Osteoblast (primary cell): ENCODE data around the gene FGF19. TPM values are rescaled to one million over a fixed set of nuclear protein-coding genes. Genes with fewer than 3 reads are reported as not detected.

Experiments used
- DNase-seq: peaks from one replicate; pipeline ENCODE4 v3.0.0; 2011; ENCODE audit warnings: low spot score, mixed read lengths; ENCODE audit not compliant: insufficient read length; ENCODE audit errors: missing footprints
- H2AFZ ChIP-seq: 2 replicates; pipeline ENCODE4 v1.6.0; 2011; ENCODE audit warnings: mild to moderate bottlenecking, low read length
- H3K27ac ChIP-seq: 2 replicates; pipeline ENCODE4 v1.5.1; 2011; ENCODE audit warnings: mild to moderate bottlenecking, low read depth, low read length, moderate library complexity
- H3K27me3 ChIP-seq: 2 replicates; pipeline ENCODE4 v1.6.0; 2012; ENCODE audit warnings: mild to moderate bottlenecking, control low read depth, inconsistent platforms, low read length, moderate library complexity; ENCODE audit not compliant: insufficient read depth
- H3K36me3 ChIP-seq: 2 replicates; pipeline ENCODE4 v1.5.1; 2011; ENCODE audit warnings: mild to moderate bottlenecking, low read length, control low read depth, moderate library complexity; ENCODE audit not compliant: insufficient read depth
- H3K4me1 ChIP-seq: 2 replicates; pipeline ENCODE4 v1.5.1; 2011; ENCODE audit warnings: mild to moderate bottlenecking, low read length, control low read depth, moderate library complexity; ENCODE audit not compliant: insufficient read depth
- H3K4me2 ChIP-seq: 2 replicates; pipeline ENCODE4 v1.6.0; 2011; ENCODE audit warnings: mild to moderate bottlenecking, low read length; ENCODE audit not compliant: insufficient read depth
- H3K4me3 ChIP-seq: fragments of 200-600 bp; sonication (generic); 3 replicates; pipeline ENCODE4 v1.5.1; 2012; ENCODE audit warnings: mild to moderate bottlenecking, low read length, inconsistent platforms; ENCODE audit not compliant: insufficient read depth
- H3K79me2 ChIP-seq: 2 replicates; pipeline ENCODE4 v1.6.0; 2012; ENCODE audit warnings: mild to moderate bottlenecking, low read length, control low read depth, inconsistent platforms; ENCODE audit not compliant: insufficient read depth
- H3K9me3 ChIP-seq: 2 replicates; pipeline ENCODE4 v1.5.1; 2011; ENCODE audit warnings: low read depth, low read length, control low read depth
- H4K20me1 ChIP-seq: 2 replicates; pipeline ENCODE4 v1.6.0; 2012; ENCODE audit warnings: mild to moderate bottlenecking, low read length, control low read depth; ENCODE audit not compliant: insufficient read depth
- CTCF ChIP-seq: IDR thresholded peaks from 2 replicates; pipeline ENCODE4 v1.5.1; 2011; ENCODE audit warnings: mild to moderate bottlenecking, low read depth, low read length, moderate library complexity; ENCODE audit errors: extremely low read depth
- total RNA-seq: library from RNA; depleted of rRNA; stranded (reverse); fragments of >200 nt; gene quantifications from 2 replicates; pipeline ENCODE4 v1.2.3, GENCODE V29; 2012

FGF19 gene
- total RNA-seq, 1 donor, result not detected

DNA sequence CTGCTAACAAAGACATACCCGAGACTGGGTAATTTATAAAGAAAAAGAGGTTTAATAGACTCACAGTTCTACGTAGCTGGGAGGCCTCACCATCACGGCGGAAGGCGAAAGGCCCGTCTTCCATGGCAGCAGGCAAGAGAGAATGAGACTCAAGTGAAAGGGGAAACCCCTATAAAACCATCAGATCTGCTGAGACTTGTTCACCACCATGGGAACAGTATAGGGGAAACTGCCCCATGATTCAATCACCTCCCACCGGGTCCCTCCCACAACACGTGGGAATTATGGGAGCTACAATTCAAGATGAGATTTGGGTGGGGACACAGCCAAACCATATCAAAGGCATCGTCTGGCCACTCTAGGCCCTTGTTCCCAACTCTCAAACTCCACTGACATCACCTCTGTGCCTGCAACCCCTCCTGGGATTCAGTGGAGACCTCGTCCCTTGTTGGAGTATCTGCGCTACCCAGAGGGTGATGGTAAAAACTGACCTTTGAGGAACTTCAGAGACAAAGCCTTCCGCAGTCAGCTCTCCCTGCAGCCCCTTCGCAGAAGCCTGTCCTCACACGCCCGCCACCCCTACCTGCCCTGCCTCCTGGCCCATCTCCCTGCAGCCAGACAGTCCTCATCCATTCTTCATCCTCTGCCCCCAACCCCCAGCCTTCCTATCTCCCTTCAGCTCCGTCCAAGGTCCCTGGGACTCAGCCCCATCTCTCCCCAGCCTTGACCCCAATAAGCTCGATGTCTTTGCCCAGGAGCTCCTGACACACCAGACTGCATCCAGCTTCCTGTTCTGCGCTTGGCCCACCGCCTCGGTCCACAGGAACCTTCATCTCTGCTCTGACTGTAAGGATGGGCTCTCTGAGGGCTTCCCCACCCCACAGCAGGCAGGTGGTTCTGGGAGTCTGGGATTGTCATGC lies 47.0 kb downstream of the FGF19 start:
- no peaks in the 10 kb centered on the region for H3K79me2 ChIP-seq
- TF ChIP-seq CTCF, result no peak
- H3K27ac ChIP-seq, result no peak overlapping the region
- H3K9me3 ChIP-seq, result no peaks in the 10 kb centered on the region
- no peak overlapping the region for H3K4me3 ChIP-seq
- H3K27me3 ChIP-seq, result no peaks in the 10 kb centered on the region
- peaks cover 29% of the 10 kb centered on the region for H3K36me3 ChIP-seq
- peaks cover 1% of the 10 kb centered on the region for H3K4me1 ChIP-seq
- peaks cover 29% of the 10 kb centered on the region for H4K20me1 ChIP-seq
- no peak overlapping the region for H3K4me2 ChIP-seq
- H2AFZ ChIP-seq, result no peak overlapping the region
- DNase-seq, result peak; percentile 79

DNA sequence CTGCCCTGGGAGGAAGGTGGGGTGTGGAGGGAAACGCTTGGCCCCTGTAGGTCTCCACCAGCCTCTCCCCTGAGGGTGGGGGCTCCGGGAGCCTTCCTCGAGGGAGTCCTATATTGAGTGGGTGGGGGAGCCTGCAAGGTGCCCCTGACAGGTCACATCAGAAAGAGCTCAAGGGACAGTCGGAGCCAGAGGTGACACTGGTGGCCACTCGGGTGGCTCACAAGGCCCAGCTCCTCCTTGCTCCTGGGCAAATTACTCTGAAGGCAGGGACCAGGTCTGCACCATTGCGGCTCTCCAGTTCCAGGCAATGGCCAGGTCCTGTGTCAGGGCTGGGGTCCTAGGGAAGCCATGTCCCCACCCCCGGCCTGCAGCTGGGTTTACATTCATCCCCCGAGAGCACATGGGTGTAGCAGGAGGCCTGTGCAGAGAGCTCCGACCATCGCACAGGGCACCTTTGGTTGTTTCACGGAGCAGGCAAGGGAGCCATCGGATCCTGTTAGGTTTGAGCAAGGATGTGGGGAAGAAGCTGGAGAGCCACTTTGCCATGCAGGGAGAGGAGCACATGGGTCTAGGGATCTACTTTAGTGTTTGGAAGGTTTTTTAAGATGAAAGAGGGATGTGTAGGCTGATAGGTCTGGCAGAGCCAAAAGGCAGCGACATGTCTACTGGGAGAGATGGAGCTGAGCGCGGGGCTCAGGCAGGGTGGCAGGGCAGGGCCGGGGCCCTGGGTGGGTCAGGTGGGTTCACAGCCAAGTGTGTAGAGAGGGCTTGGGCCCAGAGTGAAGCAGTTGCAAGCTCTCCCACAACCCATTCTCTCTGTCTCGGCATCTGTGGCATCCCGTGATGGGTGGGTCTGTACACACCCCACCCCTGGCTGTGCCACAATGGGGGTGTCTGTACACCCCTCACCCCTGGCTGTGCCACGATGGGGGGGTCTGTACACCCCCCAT lies 48.1 kb downstream of the FGF19 start:
- Histone ChIP-seq H3K27ac (no peak overlapping the region), H3K36me3 (peaks cover 40% of the 10 kb centered on the region), H4K20me1 (peaks cover 32% of the 10 kb centered on the region), H2AFZ (no peak overlapping the region), H3K4me2 (no peak overlapping the region), H3K4me1 (no peaks in the 10 kb centered on the region), H3K4me3 (no peak overlapping the region), H3K9me3 (no peaks in the 10 kb centered on the region), H3K27me3 (no peaks in the 10 kb centered on the region), H3K79me2 (peaks cover 3% of the 10 kb centered on the region)
- peak; percentile 94 for DNase-seq
- TF ChIP-seq CTCF, result no peak

GRCh38 chr11:69654660-69655478 lies 49.0 kb downstream of the FGF19 start:
- no peak overlapping the region for H2AFZ ChIP-seq
- H3K36me3 ChIP-seq, result peaks cover 48% of the 10 kb centered on the region
- H3K4me3 ChIP-seq, result no peak overlapping the region
- H3K9me3 ChIP-seq, result no peaks in the 10 kb centered on the region
- no peaks in the 10 kb centered on the region for H3K4me1 ChIP-seq
- peaks cover 11% of the 10 kb centered on the region for H3K79me2 ChIP-seq
- H3K4me2 ChIP-seq, result no peak overlapping the region
- peak overlapping the region; percentile 17 for H3K27ac ChIP-seq
- DNase-seq, result peak; percentile 95
- TF ChIP-seq CTCF, result no peak
- no peaks in the 10 kb centered on the region for H3K27me3 ChIP-seq
- H4K20me1 ChIP-seq, result peaks cover 39% of the 10 kb centered on the region
